OCI-LY1 (cell line): Measurements from ENCODE around the gene MAGEA6.

ENCODE experiments used
- H2AFZ ChIP-seq: fragments of 200-600 bp; sonication (generic), shearing (Covaris generic); 2 replicates; pipeline ENCODE4 v1.6.0; 2014; ENCODE audit warnings: antibody characterized with exemption, mild to moderate bottlenecking, low read length
- H3F3A ChIP-seq: fragments of 200-600 bp; sonication (generic), shearing (Covaris generic); 2 replicates; pipeline ENCODE4 v1.6.0; 2014; ENCODE audit warnings: mild to moderate bottlenecking, antibody characterized with exemption, low read length, moderate library complexity; ENCODE audit not compliant: insufficient read depth
- H3K27ac ChIP-seq: fragments of 200-600 bp; sonication (generic); 2 replicates; pipeline ENCODE4 v1.5.1; 2014; ENCODE audit warnings: low read length, mixed run types, mild to moderate bottlenecking, low read depth; ENCODE audit not compliant: poor library complexity, severe bottlenecking
- H3K27me3 ChIP-seq: fragments of 200-600 bp; sonication (generic); 2 replicates; pipeline ENCODE4 v1.6.0; 2014; ENCODE audit warnings: antibody characterized with exemption, mild to moderate bottlenecking, low read length, moderate library complexity; ENCODE audit not compliant: insufficient read depth
- H3K36me3 ChIP-seq: fragments of 200-600 bp; sonication (generic); 2 replicates; pipeline ENCODE4 v1.6.1; 2014; ENCODE audit warnings: mild to moderate bottlenecking, antibody characterized with exemption, low read length, moderate library complexity, mixed read lengths; ENCODE audit not compliant: insufficient read depth
- H3K4me1 ChIP-seq: fragments of 200-600 bp; sonication (generic); 2 replicates; pipeline ENCODE4 v1.5.1; 2014; ENCODE audit warnings: mild to moderate bottlenecking, low read length, moderate library complexity; ENCODE audit not compliant: insufficient read depth, severe bottlenecking
- H3K4me2 ChIP-seq: fragments of 200-600 bp; sonication (generic), shearing (Covaris generic); 2 replicates; pipeline ENCODE4 v1.6.1; 2014; ENCODE audit warnings: low read length
- H3K4me3 ChIP-seq: fragments of 200-600 bp; sonication (generic); 2 replicates; pipeline ENCODE4 v1.5.1; 2014; ENCODE audit warnings: low read length, low read depth, mild to moderate bottlenecking, mixed read lengths; ENCODE audit not compliant: poor library complexity, severe bottlenecking
- H3K79me2 ChIP-seq: fragments of 200-600 bp; shearing (Covaris generic); 2 replicates; pipeline ENCODE4 v1.6.1; 2016; ENCODE audit warnings: mixed run types, low read length, mixed read lengths; ENCODE audit not compliant: insufficient read depth
- H3K9ac ChIP-seq: fragments of 200-600 bp; sonication (generic), shearing (Covaris generic); 2 replicates; pipeline ENCODE4 v1.6.1; 2014; ENCODE audit warnings: mild to moderate bottlenecking, low read length, mixed read lengths
- H3K9me2 ChIP-seq: fragments of 200-600 bp; sonication (generic), shearing (Covaris generic); 2 replicates; pipeline ENCODE4 v1.6.1; 2014; ENCODE audit warnings: low read depth, mild to moderate bottlenecking, low read length, mixed read lengths
- H3K9me3 ChIP-seq: fragments of 200-600 bp; shearing (Covaris generic); 2 replicates; pipeline ENCODE4 v1.6.1; 2014; ENCODE audit warnings: low read length, mixed read lengths
- H4K20me1 ChIP-seq: fragments of 200-600 bp; sonication (generic), shearing (Covaris generic); 2 replicates; pipeline ENCODE4 v1.6.0; 2016; ENCODE audit warnings: mild to moderate bottlenecking, low read length; ENCODE audit not compliant: insufficient read depth
- EZH2 ChIP-seq: fragments of 200-600 bp; sonication (generic), shearing (Covaris generic); IDR thresholded peaks from 2 replicates; pipeline ENCODE4 v1.8.0; 2017; ENCODE audit warnings: borderline replicate concordance, mixed run types, mild to moderate bottlenecking, antibody characterized with exemption, low read length, moderate library complexity, mixed read lengths
- TF ChIP-seq, protein P1 (sequence below): fragments of 200-600 bp; sonication (generic), shearing (Covaris generic); IDR thresholded peaks from 2 replicates; pipeline ENCODE4 v1.5.1; 2017; ENCODE audit warnings: mild to moderate bottlenecking, antibody characterized with exemption, low read length, moderate library complexity, mixed read lengths

MAGEA6 gene

DNA sequence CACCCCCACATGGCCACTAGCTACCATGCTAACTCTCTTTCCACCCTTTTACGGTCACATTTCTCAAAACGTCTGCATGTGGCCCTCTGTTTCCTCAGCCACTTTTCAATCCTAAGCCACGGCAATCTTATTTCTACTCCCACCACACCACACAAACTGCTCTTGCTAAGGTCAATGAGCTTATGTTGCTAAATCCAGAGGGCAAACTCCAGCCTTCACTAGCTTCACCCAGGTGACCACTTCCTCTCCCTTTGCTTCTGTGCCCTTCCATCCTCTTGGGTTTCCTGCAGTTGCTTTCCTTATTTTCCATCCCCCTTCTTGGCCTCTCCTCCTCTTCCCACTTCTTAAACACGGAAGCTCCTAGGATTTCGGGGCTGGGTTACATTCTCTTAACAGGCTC is 44.6 kb upstream of the MAGEA6 start:
- Histone ChIP-seq H3K9me2 (no peaks in the 10 kb centered on the region), H3F3A (no peaks in the 10 kb centered on the region), H3K9me3 (no peaks in the 10 kb centered on the region), H3K36me3 (no peaks in the 10 kb centered on the region), H2AFZ (no peak overlapping the region), H3K27me3 (no peaks in the 10 kb centered on the region), H3K79me2 (no peaks in the 10 kb centered on the region), H3K4me3 (no peak overlapping the region), H4K20me1 (no peaks in the 10 kb centered on the region), H3K4me1 (no peaks in the 10 kb centered on the region), H3K9ac (no peak overlapping the region), H3K27ac (no peak overlapping the region), H3K4me2 (no peak overlapping the region)
- TF ChIP-seq, protein P1, sequence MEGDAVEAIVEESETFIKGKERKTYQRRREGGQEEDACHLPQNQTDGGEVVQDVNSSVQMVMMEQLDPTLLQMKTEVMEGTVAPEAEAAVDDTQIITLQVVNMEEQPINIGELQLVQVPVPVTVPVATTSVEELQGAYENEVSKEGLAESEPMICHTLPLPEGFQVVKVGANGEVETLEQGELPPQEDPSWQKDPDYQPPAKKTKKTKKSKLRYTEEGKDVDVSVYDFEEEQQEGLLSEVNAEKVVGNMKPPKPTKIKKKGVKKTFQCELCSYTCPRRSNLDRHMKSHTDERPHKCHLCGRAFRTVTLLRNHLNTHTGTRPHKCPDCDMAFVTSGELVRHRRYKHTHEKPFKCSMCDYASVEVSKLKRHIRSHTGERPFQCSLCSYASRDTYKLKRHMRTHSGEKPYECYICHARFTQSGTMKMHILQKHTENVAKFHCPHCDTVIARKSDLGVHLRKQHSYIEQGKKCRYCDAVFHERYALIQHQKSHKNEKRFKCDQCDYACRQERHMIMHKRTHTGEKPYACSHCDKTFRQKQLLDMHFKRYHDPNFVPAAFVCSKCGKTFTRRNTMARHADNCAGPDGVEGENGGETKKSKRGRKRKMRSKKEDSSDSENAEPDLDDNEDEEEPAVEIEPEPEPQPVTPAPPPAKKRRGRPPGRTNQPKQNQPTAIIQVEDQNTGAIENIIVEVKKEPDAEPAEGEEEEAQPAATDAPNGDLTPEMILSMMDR = no peak
- no peak for TF ChIP-seq EZH2

DNA sequence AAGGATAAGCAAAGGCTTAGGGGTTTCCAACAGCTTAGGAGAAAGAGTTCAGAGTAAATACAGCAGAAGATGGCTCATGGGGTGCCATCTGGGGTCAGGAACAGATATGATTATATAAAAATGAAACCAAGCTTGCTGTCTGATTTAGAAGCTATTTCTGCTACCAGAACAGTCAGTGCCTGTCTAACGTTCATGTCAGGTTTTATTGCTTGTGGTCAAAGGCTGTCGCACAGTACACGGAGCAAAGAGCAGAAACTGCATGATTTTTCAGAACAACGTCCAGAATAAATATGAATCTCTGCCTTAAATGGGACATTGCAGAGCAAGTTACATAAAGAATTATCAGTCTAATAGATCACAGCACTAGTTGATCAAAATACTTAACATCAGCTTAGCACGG is 43.7 kb upstream of the MAGEA6 start:
- no peak overlapping the region for H3K27ac ChIP-seq
- no peak overlapping the region for H3K4me2 ChIP-seq
- no peak overlapping the region for H3K4me3 ChIP-seq
- no peaks in the 10 kb centered on the region for H3K36me3 ChIP-seq
- H3K9me2 ChIP-seq = no peaks in the 10 kb centered on the region
- no peak for TF ChIP-seq EZH2
- TF ChIP-seq, protein P1 = no peak
- no peaks in the 10 kb centered on the region for H3K27me3 ChIP-seq
- no peak overlapping the region for H2AFZ ChIP-seq
- no peaks in the 10 kb centered on the region for H3F3A ChIP-seq
- H3K9me3 ChIP-seq = no peaks in the 10 kb centered on the region
- H4K20me1 ChIP-seq = no peaks in the 10 kb centered on the region
- no peak overlapping the region for H3K9ac ChIP-seq
- H3K4me1 ChIP-seq = no peaks in the 10 kb centered on the region
- H3K79me2 ChIP-seq = no peaks in the 10 kb centered on the region

DNA sequence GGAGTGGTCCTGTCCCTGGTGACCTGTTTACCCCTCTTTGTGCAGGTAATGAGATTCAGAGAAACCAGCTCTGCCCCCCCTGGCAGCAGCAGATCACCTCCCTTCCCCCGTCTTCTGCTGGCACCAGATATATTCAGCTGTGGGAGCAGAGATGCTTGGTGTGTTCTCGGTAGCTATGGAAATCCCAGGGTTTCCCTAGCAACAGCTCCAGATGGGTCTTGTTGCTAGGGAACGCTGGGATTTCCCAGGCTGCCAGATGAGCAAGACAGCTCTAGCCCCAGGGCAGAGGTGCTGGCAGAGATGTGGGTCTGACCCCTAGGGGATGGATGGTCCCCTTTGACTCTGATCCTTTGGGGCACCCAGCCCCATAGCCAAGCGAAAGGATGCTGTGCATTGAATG is 40.9 kb upstream of the MAGEA6 start:
- Histone ChIP-seq H4K20me1 (no peaks in the 10 kb centered on the region), H3K4me2 (no peak overlapping the region), H3K79me2 (no peaks in the 10 kb centered on the region), H3K9me2 (no peaks in the 10 kb centered on the region), H3K27ac (no peak overlapping the region), H3F3A (no peaks in the 10 kb centered on the region), H3K9me3 (no peaks in the 10 kb centered on the region), H3K36me3 (no peaks in the 10 kb centered on the region), H3K9ac (no peak overlapping the region), H2AFZ (no peak overlapping the region), H3K4me3 (no peak overlapping the region), H3K27me3 (no peaks in the 10 kb centered on the region), H3K4me1 (no peaks in the 10 kb centered on the region)
- TF ChIP-seq, protein P1 = no peak
- no peak for TF ChIP-seq EZH2
